Measurements from ENCODE around the gene MESP1.

- TF ChIP-seq EZH2 (IDR thresholded peaks at IDR 0.05) (no peak), POLR2AphosphoS5 (IDR thresholded peaks at IDR 0.05; ENCODE audit: borderline replicate concordance, low read depth, low read length) (no peak), FOXP2 (optimal IDR thresholded peaks at IDR 0.05; ENCODE audit: control extremely low read depth, extremely low read length, insufficient read depth) (no peak)
Measured at GRCh38 chr15:89772932-89773583, 22.0 kb upstream of the MESP1 start.
